GM23338 (cell line): ENCODE measurements around the gene CALHM5. TPM values are rescaled to one million over a fixed set of nuclear protein-coding genes. Genes with fewer than 3 reads are reported as not detected.

Experiments used
- ATAC-seq: fragments of 200-7000 bp; cut with Tn5 transposase; 3 replicates; pipeline ENCODE4 v1.9.1; 2020
- DNase-seq: peaks from one replicate; pipeline ENCODE4 v3.0.0-alpha.2; 2015; ENCODE audit warnings: low spot score
- H2AFZ ChIP-seq: fragments of 200-600 bp; sonication (generic); 2 replicates; pipeline ENCODE4 v1.8.0; 2016; ENCODE audit warnings: antibody characterized with exemption, mild to moderate bottlenecking, moderate library complexity
- H3F3A ChIP-seq: fragments of 200-600 bp; sonication (generic); replicated peaks from 2 replicates; pipeline ENCODE4 v1.8.0; 2017; ENCODE audit warnings: antibody characterized with exemption, mixed run types, low read depth
- H3K27ac ChIP-seq: fragments of 200-600 bp; sonication (generic); 2 replicates; pipeline ENCODE4 v1.6.1; 2016; ENCODE audit warnings: low read depth
- H3K27me3 ChIP-seq: fragments of 200-600 bp; sonication (generic); 2 replicates; pipeline ENCODE4 v1.8.0; 2016; ENCODE audit warnings: mild to moderate bottlenecking, mixed run types, moderate library complexity; ENCODE audit not compliant: insufficient read depth
- H3K36me3 ChIP-seq: fragments of 200-600 bp; sonication (generic); 2 replicates; pipeline ENCODE4 v1.8.0; 2016; ENCODE audit warnings: mild to moderate bottlenecking; ENCODE audit not compliant: insufficient read depth
- H3K4me1 ChIP-seq: fragments of 200-600 bp; sonication (generic); 2 replicates; pipeline ENCODE4 v1.8.0; 2016; ENCODE audit warnings: mild to moderate bottlenecking, moderate library complexity; ENCODE audit not compliant: insufficient read depth
- H3K4me2 ChIP-seq: fragments of 200-600 bp; sonication (generic); 2 replicates; pipeline ENCODE4 v1.7.1; 2017; ENCODE audit warnings: mixed run types
- H3K4me3 ChIP-seq: fragments of 200-600 bp; sonication (generic); 2 replicates; pipeline ENCODE4 v1.6.1; 2016; ENCODE audit warnings: mixed run types
- H3K79me2 ChIP-seq: fragments of 200-600 bp; sonication (generic); replicated peaks from 2 replicates; pipeline ENCODE4 v1.8.0; 2017; ENCODE audit warnings: mild to moderate bottlenecking; ENCODE audit not compliant: insufficient read depth
- H3K9me2 ChIP-seq: fragments of 200-600 bp; sonication (generic); 2 replicates; pipeline ENCODE4 v1.8.0; 2017; ENCODE audit not compliant: insufficient read depth
- H4K20me1 ChIP-seq: fragments of 200-600 bp; sonication (generic); replicated peaks from 2 replicates; pipeline ENCODE4 v1.8.0; 2017; ENCODE audit warnings: mild to moderate bottlenecking; ENCODE audit not compliant: insufficient read depth
- H3K27ac Mint-ChIP-seq: 2 replicates; pipeline ENCODE4 v1.8.0; 2020; ENCODE audit warnings: inconsistent platforms, mild to moderate bottlenecking, moderate library complexity, mixed read lengths
- H3K27me3 Mint-ChIP-seq: 3 replicates; pipeline ENCODE4 v1.8.0; 2022; ENCODE audit warnings: low read depth, mild to moderate bottlenecking, moderate library complexity, mixed read lengths, inconsistent platforms; ENCODE audit not compliant: insufficient read depth, poor library complexity
- H3K36me3 Mint-ChIP-seq: 3 replicates; pipeline ENCODE4 v1.8.0; 2021; ENCODE audit warnings: low read depth, mild to moderate bottlenecking, inconsistent platforms, moderate library complexity, mixed read lengths
- H3K4me1 Mint-ChIP-seq: 3 replicates; pipeline ENCODE4 v1.8.0; 2020; ENCODE audit warnings: mild to moderate bottlenecking, inconsistent platforms, mixed read lengths
- H3K4me3 Mint-ChIP-seq: 3 replicates; pipeline ENCODE4 v1.8.0; 2021; ENCODE audit warnings: moderate library complexity, mild to moderate bottlenecking, inconsistent platforms, mixed read lengths
- H3K9me3 Mint-ChIP-seq: 3 replicates; pipeline ENCODE4 v1.8.0; 2020; ENCODE audit warnings: moderate library complexity, mild to moderate bottlenecking, inconsistent platforms, mixed read lengths
- CREB1 ChIP-seq: fragments of 250-450 bp; sonication (Bioruptor Pico); IDR thresholded peaks from 2 replicates; pipeline ENCODE4 v1.5.0; 2020; ENCODE audit warnings: low read depth, mild to moderate bottlenecking, moderate library complexity
- ETS1 ChIP-seq: IDR thresholded peaks from 2 replicates; pipeline ENCODE4 v1.6.1; 2016; ENCODE audit warnings: antibody characterized with exemption
- EZH2 ChIP-seq: fragments of 200-600 bp; sonication (generic); IDR thresholded peaks from one replicate; pipeline ENCODE4 v1.8.0; 2017; ENCODE audit warnings: antibody characterized with exemption, mild to moderate bottlenecking, low read depth; ENCODE audit not compliant: unreplicated experiment
- EZH2phosphoT487 ChIP-seq: fragments of 200-600 bp; sonication (generic); IDR thresholded peaks from one replicate; pipeline ENCODE4 v1.8.1; 2018; ENCODE audit warnings: antibody characterized with exemption; ENCODE audit not compliant: unreplicated experiment
- JUNB ChIP-seq: IDR thresholded peaks from one replicate; pipeline ENCODE4 v1.6.1; 2016; ENCODE audit warnings: antibody characterized with exemption; ENCODE audit not compliant: unreplicated experiment
- NANOG ChIP-seq: IDR thresholded peaks from 2 replicates; pipeline ENCODE4 v1.6.1; 2016; ENCODE audit warnings: antibody characterized with exemption, borderline replicate concordance
- POLR2AphosphoS5 ChIP-seq: IDR thresholded peaks from 2 replicates; pipeline ENCODE4 v1.6.1; 2016; ENCODE audit warnings: antibody characterized with exemption, low read depth
- REST ChIP-seq: IDR thresholded peaks from one replicate; pipeline ENCODE4 v1.6.1; 2018; ENCODE audit warnings: antibody characterized with exemption; ENCODE audit not compliant: unreplicated experiment
- STAT1 ChIP-seq: IDR thresholded peaks from one replicate; pipeline ENCODE4 v1.6.1; 2016; ENCODE audit warnings: antibody characterized with exemption; ENCODE audit not compliant: unreplicated experiment
- ZNF114 ChIP-seq: fragments of 250-450 bp; sonication (Bioruptor Pico); IDR thresholded peaks from 2 replicates; pipeline ENCODE4 v1.5.0; 2020; ENCODE audit warnings: mild to moderate bottlenecking, moderate library complexity
- ZNF331 ChIP-seq: fragments of 250-450 bp; sonication (Bioruptor Pico); IDR thresholded peaks from 2 replicates; pipeline ENCODE4 v1.5.0; 2020; ENCODE audit warnings: low read depth, mild to moderate bottlenecking, moderate library complexity
- ZNF462 ChIP-seq: fragments of 250-450 bp; sonication (Bioruptor Pico); IDR thresholded peaks from 2 replicates; pipeline ENCODE4 v1.5.0; 2020; ENCODE audit warnings: mild to moderate bottlenecking, moderate library complexity
- polyA plus RNA-seq: library from polyadenylated mRNA; unstranded; fragments of >200 nt; fragmentation: Nextera tagmentation; extraction: Ambion mirVana; gene quantifications from 2 replicates; pipeline ENCODE4 v1.2.1, GENCODE V29; 2016
- total RNA-seq: library from RNA; depleted of rRNA; stranded (reverse); fragments of >200 nt; shearing (Covaris generic); gene quantifications from 2 replicates; pipeline ENCODE4 v1.2.3, GENCODE V29; 2014

CALHM5 gene
- total and polyA plus RNA-seq, 2 experiments from 2014 or later: 0.02 to 0.10 TPM

- Histone ChIP-seq H3K27me3 (no peaks in the 10 kb centered on the region), H2AFZ (no peak overlapping the region), H3K4me2 (no peak overlapping the region), H3F3A (no peaks in the 10 kb centered on the region), H3K27ac (no peak overlapping the region), H3K4me1 (no peaks in the 10 kb centered on the region; the same call in 1 of the 2 replicates), H3K9me2 (no peaks in the 10 kb centered on the region), H3K4me3 (no peak overlapping the region), H3K79me2 (no peaks in the 10 kb centered on the region), H4K20me1 (no peaks in the 10 kb centered on the region), H3K36me3 (no peaks in the 10 kb centered on the region)
- H3K36me3 Mint-ChIP-seq: no peaks in the 10 kb centered on the region
- TF ChIP-seq EZH2phosphoT487: no peak
- DNase-seq: no peak
- peaks cover 8% of the 10 kb centered on the region; the same call in 2 of the 3 replicates for H3K4me1 Mint-ChIP-seq
- no peaks in the 10 kb centered on the region for H3K9me3 Mint-ChIP-seq
- peak; percentile 44; the same call in 2 of the 3 replicates for ATAC-seq
- H3K4me3 Mint-ChIP-seq: no peak overlapping the region
- no peak overlapping the region for H3K27ac Mint-ChIP-seq
- no peaks in the 10 kb centered on the region for H3K27me3 Mint-ChIP-seq
Measured at GRCh38 chr6:116550796-116551195, 39.4 kb downstream of the CALHM5 start.

GRCh38 chr6:116553451-116553850, 42.0 kb downstream of the CALHM5 start, which contains the start of gene CALHM4:
CALHM4 (plus strand) TSS chr6:116553751; CDS start chr6:116553794, 43 bp downstream.
- Histone ChIP-seq H3K9me2 (no peaks in the 10 kb centered on the region), H3K4me1 (no peaks in the 10 kb centered on the region), H3K79me2 (no peaks in the 10 kb centered on the region), H3K36me3 (no peaks in the 10 kb centered on the region), H3K27ac (no peak within 1 kb of the TSS), H3F3A (no peaks in the 10 kb centered on the region), H2AFZ (peak within 1 kb of the TSS; percentile 40; the same call in 1 of the 2 replicates), H3K4me2 (no peak within 1 kb of the TSS), H3K4me3 (no peak within 1 kb of the TSS), H4K20me1 (no peaks in the 10 kb centered on the region), H3K27me3 (no peaks in the 10 kb centered on the region)
- H3K36me3 Mint-ChIP-seq: no peaks in the 10 kb centered on the region
- ATAC-seq (no peak), DNase-seq (no peak)
- H3K4me1 Mint-ChIP-seq: peaks cover 4% of the 10 kb centered on the region; the same call in 1 of the 3 replicates
- H3K27ac Mint-ChIP-seq: no peak within 1 kb of the TSS
- H3K27me3 Mint-ChIP-seq: no peaks in the 10 kb centered on the region
- no peak within 1 kb of the TSS for H3K4me3 Mint-ChIP-seq
- H3K9me3 Mint-ChIP-seq: no peaks in the 10 kb centered on the region
- TF ChIP-seq REST: no peak
- TF ChIP-seq EZH2: no peak
- TF ChIP-seq NANOG: no peak
- no peak for TF ChIP-seq ZNF331
- no peak for TF ChIP-seq EZH2phosphoT487
- TF ChIP-seq STAT1: no peak
- no peak for TF ChIP-seq JUNB
- TF ChIP-seq POLR2AphosphoS5: no peak
- TF ChIP-seq CREB1: no peak
- no peak for TF ChIP-seq ZNF114
- no peak for TF ChIP-seq ETS1
- TF ChIP-seq ZNF462: no peak
